PC-3 (cell line): ENCODE results near the gene C12orf75. TPM values are rescaled to one million over a fixed set of nuclear protein-coding genes. Genes with fewer than 3 reads are reported as not detected.

Experiments
- ATAC-seq: fragments of 200-7000 bp; cut with Tn5 transposase; 2 replicates; pipeline ENCODE4 v1.9.1; 2020; ENCODE audit warnings: mild to moderate bottlenecking, moderate library complexity
- BruUV-seq: library from RNA; stranded (reverse); fragments of 400-500 nt; replicated peaks from 2 replicates; lab custom pipeline; 2021; lab: Mats Ljungman, UMichigan
- CTCF ChIA-PET: fragments of 300-600 bp; sonication (Branson Sonifier 250); formaldehyde crosslinking; loops from one replicate; lab custom pipeline; 2022; ENCODE audit warnings: antibody characterized with exemption; lab: Charles Lee
- POLR2A ChIA-PET: fragments of 300-600 bp; sonication (Branson Sonifier 250); formaldehyde crosslinking; loops from one replicate; lab custom pipeline; 2022; ENCODE audit warnings: antibody characterized with exemption; ENCODE audit not compliant: unreplicated experiment; lab: Charles Lee
- DNase-seq: peaks from one replicate; pipeline ENCODE4 v3.0.0-alpha.2; 2015
- H2AFZ ChIP-seq: fragments of 300-600 bp; sonication (generic); 2 replicates; pipeline ENCODE4 v1.6.0; 2016; ENCODE audit warnings: antibody characterized with exemption, low read length
- H3F3A ChIP-seq: fragments of 300-600 bp; sonication (generic); one replicate; pipeline ENCODE4 v1.6.0; 2017; ENCODE audit warnings: antibody characterized with exemption, low read length, control low read depth, mild to moderate bottlenecking; ENCODE audit not compliant: unreplicated experiment
- H3K27ac ChIP-seq: fragments of 300-600 bp; sonication (generic); 2 replicates; pipeline ENCODE4 v1.5.1; 2016; ENCODE audit warnings: mild to moderate bottlenecking, low read length
- H3K27me3 ChIP-seq: fragments of 300-600 bp; sonication (generic); 2 replicates; pipeline ENCODE4 v1.6.1; 2016; ENCODE audit warnings: low read length, mixed read lengths
- H3K36me3 ChIP-seq: fragments of 300-600 bp; sonication (generic); 2 replicates; pipeline ENCODE4 v1.6.1; 2016; ENCODE audit warnings: low read depth, mixed run types, low read length, mixed read lengths
- H3K4me1 ChIP-seq: fragments of 300-600 bp; sonication (generic); 2 replicates; pipeline ENCODE4 v1.5.1; 2016; ENCODE audit warnings: low read length; ENCODE audit not compliant: insufficient read depth
- H3K4me2 ChIP-seq: fragments of 300-600 bp; sonication (generic); 2 replicates; pipeline ENCODE4 v1.6.0; 2016; ENCODE audit warnings: low read length
- H3K4me3 ChIP-seq: fragments of 300-600 bp; sonication (generic); 2 replicates; pipeline ENCODE4 v1.5.1; 2016; ENCODE audit warnings: mild to moderate bottlenecking, low read length, mixed read lengths
- H3K79me2 ChIP-seq: fragments of 300-600 bp; sonication (generic); 2 replicates; pipeline ENCODE4 v1.6.1; 2017; ENCODE audit warnings: low read length, mixed read lengths
- H3K9ac ChIP-seq: fragments of 300-600 bp; sonication (generic); 2 replicates; pipeline ENCODE4 v1.6.0; 2016; ENCODE audit warnings: mild to moderate bottlenecking, low read length
- H3K9me2 ChIP-seq: fragments of 300-600 bp; sonication (generic); replicated peaks from 2 replicates; pipeline ENCODE4 v1.6.1; 2016; ENCODE audit warnings: mixed run types, low read length, mixed read lengths
- H3K9me3 ChIP-seq: fragments of 300-600 bp; sonication (generic); 2 replicates; pipeline ENCODE4 v1.6.1; 2016; ENCODE audit warnings: low read length, mixed read lengths
- H4K20me1 ChIP-seq: fragments of 300-600 bp; sonication (generic); 2 replicates; pipeline ENCODE4 v1.6.1; 2016; ENCODE audit warnings: low read length, mixed read lengths
- CTCF ChIP-seq: fragments of 300-600 bp; sonication (generic); conservative IDR thresholded peaks from 2 replicates; pipeline ENCODE4 v1.5.1; 2017; ENCODE audit warnings: antibody characterized with exemption, low read depth, mild to moderate bottlenecking, low read length
- EZH2 ChIP-seq: fragments of 300-600 bp; sonication (generic); IDR thresholded peaks from one replicate; pipeline ENCODE4 v1.6.1; 2017; ENCODE audit warnings: antibody characterized with exemption, mild to moderate bottlenecking, low read length; ENCODE audit not compliant: unreplicated experiment
- EZH2phosphoT487 ChIP-seq: fragments of 300-600 bp; sonication (generic); IDR thresholded peaks from 2 replicates; pipeline ENCODE4 v1.6.1; 2018; ENCODE audit warnings: mild to moderate bottlenecking, antibody characterized with exemption, low read length, borderline replicate concordance
- intact Hi-C: fragments of 100-400 bp; cut with micrococcal nuclease; formaldehyde crosslinking; loops from 2 replicates; pipeline ENCODE4 v1.9.0; 2023
- total RNA-seq: library from RNA; depleted of rRNA; stranded (reverse); fragments of >200 nt; gene quantifications from 2 replicates; pipeline ENCODE4 v1.2.3, GENCODE V29; 2014

Gene C12orf75
- total RNA-seq, 1 experiment from 2014 or later, result 144 TPM

- DNase-seq, result no peak
These were observed 87.2 kb downstream of the C12orf75 start for GRCh38 chr12:105417732-105418131.

GRCh38 chr12:105418229-105418628, 87.7 kb downstream of the C12orf75 start:
- Histone ChIP-seq H3K4me2 (peak overlapping the region; percentile 5; the same call in 1 of the 2 replicates), H3K4me3 (no peak overlapping the region), H3K27me3 (no peaks in the 10 kb centered on the region), H3K9ac (no peak overlapping the region), H2AFZ (peak overlapping the region; percentile 35; the same call in 1 of the 2 replicates), H4K20me1 (no peaks in the 10 kb centered on the region), H3K4me1 (peaks cover 9% of the 10 kb centered on the region), H3K9me3 (no peaks in the 10 kb centered on the region), H3K27ac (no peak overlapping the region), H3F3A (no peaks in the 10 kb centered on the region), H3K9me2 (no peaks in the 10 kb centered on the region), H3K79me2 (no peaks in the 10 kb centered on the region), H3K36me3 (no peaks in the 10 kb centered on the region)
- DNase-seq (peak; percentile 81), ATAC-seq (peak; percentile 78)
- TF ChIP-seq EZH2 (no peak), CTCF (no peak), EZH2phosphoT487 (no peak)
- intact Hi-C loops, result no loop called here
- POLR2A ChIA-PET, result interaction anchor here (0.6 kb wide), 1 partner anchor 43 kb away, joined by 3 read pairs; no protein-coding TSS in a partner anchor
- CTCF ChIA-PET, result interaction anchor here (0.7 kb wide), 1 partner anchor 719 kb away, joined by 3 read pairs; no protein-coding TSS in a partner anchor
- no TSS peak for BruUV-seq

More at GRCh38 chr12:105417732-105418131, 87.2 kb downstream of the C12orf75 start:
- POLR2A ChIA-PET, result no interaction called here
- Histone ChIP-seq H3F3A (no peaks in the 10 kb centered on the region), H2AFZ (peak overlapping the region; percentile 35; the same call in 1 of the 2 replicates), H3K27me3 (no peaks in the 10 kb centered on the region), H3K9me2 (no peaks in the 10 kb centered on the region), H3K4me2 (peak overlapping the region; percentile 5; the same call in 1 of the 2 replicates), H3K27ac (no peak overlapping the region), H3K36me3 (no peaks in the 10 kb centered on the region), H3K79me2 (no peaks in the 10 kb centered on the region), H3K4me3 (no peak overlapping the region), H3K9ac (no peak overlapping the region), H4K20me1 (no peaks in the 10 kb centered on the region), H3K4me1 (peaks cover 9% of the 10 kb centered on the region), H3K9me3 (no peaks in the 10 kb centered on the region)
- intact Hi-C loops, result no loop called here
- CTCF ChIA-PET, result interaction anchor here (0.7 kb wide), 1 partner anchor 720 kb away, joined by 3 read pairs; no protein-coding TSS in a partner anchor
- BruUV-seq, result TSS peak; percentile 62
- TF ChIP-seq EZH2 (no peak), EZH2phosphoT487 (no peak), CTCF (no peak)
- ATAC-seq, result no peak

- Histone ChIP-seq H3K4me3 (no peak overlapping the region), H3K9me3 (no peaks in the 10 kb centered on the region), H3K79me2 (no peaks in the 10 kb centered on the region), H3K4me2 (no peak overlapping the region), H4K20me1 (no peaks in the 10 kb centered on the region), H3K4me1 (peaks cover 9% of the 10 kb centered on the region), H2AFZ (no peak overlapping the region), H3F3A (no peaks in the 10 kb centered on the region), H3K27ac (no peak overlapping the region), H3K27me3 (no peaks in the 10 kb centered on the region), H3K36me3 (no peaks in the 10 kb centered on the region), H3K9me2 (no peaks in the 10 kb centered on the region), H3K9ac (no peak overlapping the region)
- no peak for DNase-seq
- no TSS peak for BruUV-seq
- ChIA-PET POLR2A (no interaction called here), CTCF (interaction anchor here (0.6 kb wide), 2 partner anchors 18 to 733 kb away, joined by 3 to 4 read pairs; no protein-coding TSS in a partner anchor)
- ATAC-seq, result no peak
- no peak for TF ChIP-seq EZH2
- intact Hi-C loops, result no loop called here
These were observed 88.4 kb downstream of the C12orf75 start for GRCh38 chr12:105418821-105419291.
